ENCODE measurements around the gene NECAB2. TPM values are rescaled to one million over a fixed set of nuclear protein-coding genes. Genes with fewer than 3 reads are reported as not detected.

NECAB2 gene
- total RNA-seq, 4 donors from 2014 or later: not detected

- no peaks in the 10 kb centered on the region for H3K36me3 ChIP-seq
- H3K27me3 ChIP-seq: no peaks in the 10 kb centered on the region
- H3K9me3 ChIP-seq: no peaks in the 10 kb centered on the region
- no peak overlapping the region for H3K4me3 ChIP-seq
- peaks cover 2% of the 10 kb centered on the region for H3K4me1 ChIP-seq
- WGBS: 87% methylated on average over 14 of the region's 14 CpGs
- DNase-seq (ENCODE audit: low spot score in 2 of 2): no peak
- no peak overlapping the region for H3K27ac ChIP-seq
- TF ChIP-seq POLR2AphosphoS5 (IDR thresholded peaks at IDR 0.05): no peak
- TF ChIP-seq CTCF (IDR thresholded peaks at IDR 0.05): no peak
- TF ChIP-seq POLR2A (IDR thresholded peaks at IDR 0.05): no peak
Measured at GRCh38 chr16:83942074-83942473, 26.0 kb upstream of the NECAB2 start.

- H3K4me3 ChIP-seq: no peak overlapping the region
- 77% methylated on average over 11 of the region's 11 CpGs for WGBS
- H3K4me1 ChIP-seq: peaks cover 2% of the 10 kb centered on the region
- H3K9me3 ChIP-seq: no peaks in the 10 kb centered on the region
- TF ChIP-seq EP300 (IDR thresholded peaks at IDR 0.05) (no peak), POLR2AphosphoS5 (IDR thresholded peaks at IDR 0.05) (no peak), CTCF (IDR thresholded peaks at IDR 0.05) (no peak), POLR2A (IDR thresholded peaks at IDR 0.05) (no peak)
- H3K36me3 ChIP-seq: no peaks in the 10 kb centered on the region
- H3K27ac ChIP-seq: no peak overlapping the region
- H3K27me3 ChIP-seq: no peaks in the 10 kb centered on the region
- DNase-seq (ENCODE audit: low spot score in 2 of 2): no peak
Measured at GRCh38 chr16:83942815-83943515, 25.1 kb upstream of the NECAB2 start.

GRCh38 chr16:83943516-83944050 is 24.5 kb upstream of the NECAB2 start:
- Histone ChIP-seq H3K36me3 (no peaks in the 10 kb centered on the region), H3K4me1 (peaks cover 2% of the 10 kb centered on the region), H3K27ac (no peak overlapping the region), H3K9me3 (no peaks in the 10 kb centered on the region), H3K4me3 (no peak overlapping the region), H3K27me3 (no peaks in the 10 kb centered on the region)
- TF ChIP-seq CTCF (IDR thresholded peaks at IDR 0.05) (no peak), POLR2AphosphoS5 (IDR thresholded peaks at IDR 0.05) (no peak), EP300 (IDR thresholded peaks at IDR 0.05) (no peak), POLR2A (IDR thresholded peaks at IDR 0.05) (no peak)
- 81% methylated on average over 10 of the region's 10 CpGs for WGBS
- DNase-seq (ENCODE audit: low spot score in 2 of 2): no peak

- WGBS: 91% methylated on average over 10 of the region's 10 CpGs
- H3K36me3 ChIP-seq: no peaks in the 10 kb centered on the region
Measured at GRCh38 chr16:83945587-83945986, 22.5 kb upstream of the NECAB2 start.

More at GRCh38 chr16:83945587-83945986, 22.5 kb upstream of the NECAB2 start:
- no peak overlapping the region for H3K4me3 ChIP-seq
- H3K4me1 ChIP-seq: peaks cover 2% of the 10 kb centered on the region
- no peak overlapping the region for H3K27ac ChIP-seq
- H3K27me3 ChIP-seq: no peaks in the 10 kb centered on the region
- no peaks in the 10 kb centered on the region for H3K9me3 ChIP-seq
- TF ChIP-seq POLR2A (IDR thresholded peaks at IDR 0.05): no peak
- TF ChIP-seq EP300 (IDR thresholded peaks at IDR 0.05): no peak
- no peak for TF ChIP-seq CTCF (IDR thresholded peaks at IDR 0.05)
- TF ChIP-seq POLR2AphosphoS5 (IDR thresholded peaks at IDR 0.05): no peak
- no peak for DNase-seq (ENCODE audit: low spot score in 2 of 2)

Measured in suprapubic skin (tissue), 4 donors.